NCI-H510A (cell line): ENCODE measurements around the gene FSIP2.

ENCODE experiments used
- DNase-seq: peaks from one replicate; lab custom pipeline; 2025; lab: John Stamatoyannopoulos, UW

Gene FSIP2

DNA sequence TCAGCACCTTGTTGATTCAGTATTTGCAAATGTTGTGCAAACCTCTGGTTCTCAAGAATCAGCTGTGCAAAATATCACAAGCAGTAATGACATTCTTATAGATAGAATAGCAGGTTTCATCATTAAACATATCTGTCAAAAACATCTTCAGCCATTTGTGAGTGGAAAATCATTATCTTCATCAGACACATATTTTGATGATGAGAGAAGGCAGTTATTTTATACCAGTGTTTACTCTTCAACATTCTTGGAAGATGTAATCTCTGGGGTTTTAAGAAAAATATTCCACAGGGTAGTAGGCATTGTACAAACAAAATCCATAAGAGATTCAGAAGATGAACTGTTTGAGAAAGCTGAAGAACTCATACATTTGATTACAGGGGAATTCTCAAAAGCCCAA lies 64.3 kb downstream of the FSIP2 start:
- no peak for DNase-seq

DNA sequence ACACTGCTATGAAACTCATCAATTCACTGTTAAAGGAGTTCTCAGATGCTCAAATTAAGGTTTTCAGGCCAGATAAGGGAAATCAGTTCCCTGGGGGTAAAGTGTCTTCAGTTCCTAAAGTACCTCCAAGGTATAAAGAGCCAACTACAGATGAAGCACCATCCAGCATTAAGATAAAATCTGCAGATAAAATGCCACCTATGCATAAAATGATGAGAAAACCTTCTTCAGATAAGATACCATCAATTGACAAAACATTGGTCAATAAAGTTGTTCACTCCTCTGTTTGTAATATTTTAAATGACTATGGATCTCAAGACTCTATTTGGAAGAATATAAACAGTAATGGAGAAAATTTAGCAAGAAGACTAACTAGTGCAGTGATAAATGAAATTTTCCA lies 68.2 kb downstream of the FSIP2 start:
- DNase-seq, result no peak

DNA sequence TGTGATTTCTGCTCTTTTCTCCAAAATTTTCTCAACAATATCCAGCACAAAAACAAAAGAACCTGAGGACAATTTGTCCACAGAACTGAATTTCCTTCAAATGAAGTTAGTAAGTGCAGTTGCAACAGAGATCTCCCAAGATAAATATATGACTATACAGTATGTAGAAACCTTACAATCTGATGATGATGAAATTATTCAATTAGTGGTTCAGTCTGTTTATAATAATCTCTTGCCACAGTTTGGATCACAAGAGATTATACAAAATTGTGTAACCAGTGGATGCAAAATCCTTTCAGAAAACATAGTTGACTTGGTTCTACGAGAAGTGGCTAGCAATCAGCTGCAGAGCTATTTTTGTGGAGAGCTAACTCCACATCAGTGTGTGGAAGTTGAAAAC lies 68.7 kb downstream of the FSIP2 start:
- no peak for DNase-seq

DNA sequence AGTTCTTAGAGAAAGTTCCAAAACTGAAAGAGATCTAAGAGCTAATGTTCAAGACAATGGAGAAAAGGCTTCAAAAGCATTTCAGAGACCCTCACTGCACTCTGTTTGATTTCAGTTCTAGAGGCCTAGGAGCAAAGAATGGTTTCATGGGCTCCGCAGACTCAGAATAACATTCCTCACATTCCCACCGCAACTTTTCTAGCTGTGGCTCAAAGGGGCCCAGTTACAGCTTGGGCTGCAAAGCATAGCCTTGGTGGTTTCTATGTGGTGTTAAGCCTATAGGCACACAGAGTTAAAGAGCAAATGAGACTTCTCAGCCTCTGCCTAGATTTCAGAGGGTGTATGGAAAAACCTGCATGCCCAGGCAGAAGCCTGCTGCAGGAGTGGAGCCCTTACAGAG lies 73.0 kb downstream of the FSIP2 start:
- DNase-seq, result no peak

DNA sequence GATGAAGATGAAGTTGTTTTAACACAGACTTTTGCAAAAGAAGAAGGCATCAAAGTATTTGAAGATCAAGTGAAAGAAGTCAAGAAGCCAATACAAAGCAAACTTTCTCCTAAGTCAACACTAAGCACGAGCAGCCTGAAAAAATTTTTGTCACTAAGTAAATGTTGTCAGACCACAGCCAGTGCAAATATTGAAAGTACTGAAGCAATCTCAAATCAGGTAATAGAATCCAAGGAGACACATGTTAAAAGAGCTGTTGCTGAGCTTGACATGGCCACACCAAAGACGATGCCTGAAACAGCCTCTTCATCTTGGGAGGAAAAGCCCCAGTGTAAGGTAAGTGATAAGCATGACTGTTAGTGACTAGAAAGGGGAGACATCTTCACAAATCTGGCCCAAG lies 75.1 kb downstream of the FSIP2 start:
- DNase-seq, result no peak

DNA sequence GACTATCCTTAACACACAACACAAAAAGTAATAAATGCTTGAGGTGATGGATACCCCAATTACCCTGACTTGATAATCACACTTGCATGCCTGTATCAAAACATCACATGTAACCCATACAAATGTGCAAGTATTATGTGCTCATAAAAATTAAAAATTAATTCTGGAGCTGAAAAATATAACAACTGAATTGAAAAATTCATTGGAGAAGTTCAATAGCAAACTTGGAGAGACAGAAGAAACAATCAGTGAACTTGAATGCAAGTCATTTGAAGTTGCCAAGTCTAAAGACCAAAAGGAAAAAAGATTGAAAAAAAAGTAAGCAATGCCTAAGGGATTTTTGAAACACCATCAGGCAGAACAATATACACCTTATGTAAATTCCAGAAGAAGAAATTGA lies 79.4 kb downstream of the FSIP2 start:
- no peak for DNase-seq

DNA sequence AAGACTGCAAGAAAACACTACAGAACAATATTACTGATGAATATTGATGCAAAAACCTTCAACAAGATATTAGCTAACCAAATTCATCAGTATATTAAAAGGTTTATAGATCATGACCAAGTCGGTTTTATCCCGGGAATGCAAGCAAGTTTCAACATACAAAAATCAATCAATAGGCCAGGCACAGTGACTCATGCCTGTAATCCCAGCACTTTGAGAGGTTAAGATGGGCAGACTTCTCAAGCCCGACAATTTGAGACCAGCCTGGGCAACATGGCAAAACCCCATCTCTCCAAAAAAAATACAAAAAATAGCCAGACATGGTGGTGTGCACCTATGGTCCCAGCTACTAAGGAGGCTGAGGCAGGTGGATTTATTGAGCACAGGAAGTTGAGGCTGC lies 82.9 kb downstream of the FSIP2 start:
- no peak for DNase-seq

DNA sequence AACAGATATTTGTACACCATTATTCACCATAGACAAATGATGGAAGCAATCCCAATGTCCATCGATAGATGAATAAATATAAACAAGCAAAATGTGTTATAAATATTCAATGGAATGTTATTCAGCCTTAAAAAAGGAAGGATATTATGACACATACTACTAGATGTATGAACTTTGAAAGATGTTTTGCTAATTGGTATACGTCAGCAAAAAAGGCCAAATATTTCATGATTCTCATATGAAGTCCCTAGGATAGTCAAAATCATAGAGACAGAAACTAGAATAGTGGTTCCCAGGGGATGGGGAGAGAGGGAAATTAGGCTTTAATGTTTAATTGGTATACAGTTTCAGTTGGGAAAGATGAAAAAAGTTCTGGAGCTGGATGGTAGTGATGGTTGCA lies 85.2 kb downstream of the FSIP2 start:
- no peak for DNase-seq

DNA sequence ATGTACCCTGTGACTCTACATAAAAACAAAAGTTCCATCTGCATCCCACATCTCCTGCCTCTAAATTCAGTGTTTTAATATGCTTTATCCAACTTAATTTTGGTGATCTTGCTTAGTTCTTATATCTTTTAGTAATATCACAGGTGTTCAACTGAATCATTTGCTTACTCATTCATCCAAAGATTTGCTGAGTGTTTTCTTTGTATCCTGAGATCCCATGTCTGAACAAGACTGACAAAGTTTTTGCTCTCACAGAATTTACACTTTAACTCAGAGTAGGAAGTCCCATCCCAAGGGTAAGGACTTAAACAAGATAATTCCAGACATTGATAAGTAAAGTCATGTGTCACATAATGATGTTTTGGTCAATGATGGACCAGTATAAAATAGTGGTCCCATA lies 87.0 kb downstream of the FSIP2 start:
- no peak for DNase-seq

DNA sequence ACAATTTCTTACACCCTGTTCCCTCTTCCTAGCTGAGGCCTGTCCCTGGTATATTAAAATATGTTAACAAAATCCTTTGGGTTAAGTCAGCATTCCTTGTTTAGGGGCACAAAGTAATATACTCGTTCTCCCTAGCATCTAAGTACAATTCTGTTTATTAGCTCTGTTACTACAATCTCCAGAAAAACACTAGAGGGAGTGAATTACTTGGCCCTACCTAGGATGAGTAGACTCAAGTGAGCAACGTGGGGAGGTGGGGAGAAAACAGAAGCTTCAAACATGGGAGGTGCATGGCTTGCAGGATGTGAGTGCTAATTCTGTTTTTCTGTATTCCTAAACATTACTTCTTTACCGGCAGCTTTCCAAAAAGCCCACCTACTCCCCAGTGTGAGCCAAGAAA lies 89.7 kb downstream of the FSIP2 start:
- DNase-seq, result no peak

DNA sequence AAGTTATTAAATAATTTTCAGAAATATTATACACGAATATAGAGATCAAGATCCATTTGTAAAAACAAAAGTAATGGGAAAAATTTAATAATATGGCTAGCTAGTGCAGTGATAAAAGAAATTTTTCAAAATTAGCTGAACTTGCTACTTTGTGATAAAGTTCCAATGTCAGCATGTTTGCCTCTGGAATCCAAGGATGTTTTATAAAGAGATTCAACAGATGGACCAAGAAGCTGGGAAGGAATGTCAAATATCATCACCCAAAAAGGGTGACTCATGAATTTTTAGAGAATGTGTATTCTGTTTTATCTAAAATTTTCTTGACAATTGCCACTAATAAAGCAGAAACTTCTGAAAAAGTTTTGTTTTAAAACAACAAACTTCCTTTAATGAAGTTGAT lies 95.3 kb downstream of the FSIP2 start:
- no peak for DNase-seq

DNA sequence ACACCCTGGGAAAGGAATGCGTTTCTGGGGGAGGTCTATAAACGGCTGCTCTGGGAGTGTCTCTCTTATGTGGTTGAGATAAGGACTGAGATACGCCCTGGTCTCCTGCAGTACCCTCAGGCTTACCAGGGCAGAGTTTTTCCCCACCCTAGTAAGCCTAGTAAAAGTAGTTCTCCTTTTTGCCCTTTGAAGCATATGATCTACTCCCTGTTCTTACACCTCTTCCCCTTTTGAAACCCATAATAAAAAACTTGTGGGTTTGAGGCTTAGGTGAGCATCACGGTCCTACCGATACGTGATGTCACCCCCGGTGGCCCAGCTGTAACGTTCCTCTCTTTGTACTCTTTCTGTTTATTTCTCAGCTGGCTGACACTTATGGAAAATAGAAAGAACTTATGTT lies 97.4 kb downstream of the FSIP2 start:
- DNase-seq, result no peak

DNA sequence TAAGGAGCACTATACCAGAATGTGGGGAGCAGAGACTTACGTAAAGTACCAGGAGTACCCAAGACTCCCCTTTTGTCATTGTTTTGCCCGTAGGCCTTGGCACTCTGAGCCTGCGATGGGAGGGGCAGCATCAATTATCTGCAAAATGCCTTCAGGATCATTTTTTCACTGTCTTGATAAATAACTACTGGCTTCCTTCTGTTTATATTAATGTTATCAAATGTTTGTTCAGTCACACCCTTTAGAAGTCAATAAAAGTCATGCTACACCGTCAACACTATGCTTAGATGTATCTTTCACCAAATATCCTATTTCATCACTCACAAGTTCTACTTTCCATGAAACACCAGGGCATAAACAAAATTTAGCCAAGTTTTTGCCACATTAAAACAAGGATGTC lies 116.3 kb downstream of the FSIP2 start:
- no peak for DNase-seq

DNA sequence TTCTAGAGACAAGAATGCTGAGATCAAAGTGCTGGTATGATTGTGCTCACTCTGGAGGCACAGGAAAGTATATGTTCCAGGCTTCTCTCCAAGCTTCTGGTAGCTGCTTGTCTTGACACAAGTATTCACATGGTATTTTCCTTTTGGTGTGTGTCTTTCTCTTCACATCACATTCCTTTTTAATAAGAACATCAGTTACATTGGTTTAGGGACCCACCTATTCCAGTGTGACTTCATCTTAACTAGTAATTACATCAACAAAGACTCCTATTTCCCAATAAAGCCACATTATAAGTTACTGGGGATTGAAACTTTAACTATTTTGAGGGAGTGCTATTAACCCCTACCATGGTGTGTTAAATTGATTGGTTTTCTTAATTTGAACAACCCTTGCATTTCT lies 119.1 kb downstream of the FSIP2 start:
- no peak for DNase-seq

DNA sequence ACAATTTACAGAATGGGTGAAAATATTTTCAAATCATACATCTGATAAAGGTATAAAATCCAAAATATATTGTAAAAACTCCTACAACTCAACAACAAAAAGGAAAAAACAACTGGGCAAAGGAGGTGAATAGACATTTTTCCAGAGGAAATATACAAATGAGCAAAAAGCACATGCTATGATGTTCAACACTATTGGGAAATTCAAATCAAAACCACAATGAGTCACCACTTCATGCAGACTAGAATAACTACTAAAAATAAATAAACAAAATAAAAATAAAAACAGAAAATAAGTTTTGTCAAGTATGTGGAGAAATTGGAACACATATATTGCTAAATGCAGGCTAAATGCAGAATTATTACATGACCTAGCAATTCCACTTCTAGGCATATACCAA lies 120.9 kb downstream of the FSIP2 start:
- DNase-seq, result no peak

DNA sequence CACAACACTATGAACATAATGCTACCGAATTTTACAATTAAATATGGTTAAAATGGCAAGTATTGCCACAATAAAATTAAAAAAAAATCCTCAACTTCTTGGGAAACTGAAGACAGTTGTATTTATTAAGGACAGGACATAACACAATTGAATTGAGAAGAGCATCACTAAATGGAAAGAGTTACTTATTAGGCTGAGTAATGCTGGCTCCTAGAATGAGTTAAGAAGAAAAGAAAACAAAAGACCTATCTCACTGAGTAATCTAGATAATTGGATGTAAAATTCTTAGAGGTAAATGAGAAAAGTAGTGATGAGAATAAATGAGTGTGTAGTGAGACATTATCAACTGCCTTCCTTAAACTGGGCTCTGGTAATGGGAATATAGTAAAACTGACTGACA lies 121.7 kb downstream of the FSIP2 start:
- DNase-seq, result no peak

DNA sequence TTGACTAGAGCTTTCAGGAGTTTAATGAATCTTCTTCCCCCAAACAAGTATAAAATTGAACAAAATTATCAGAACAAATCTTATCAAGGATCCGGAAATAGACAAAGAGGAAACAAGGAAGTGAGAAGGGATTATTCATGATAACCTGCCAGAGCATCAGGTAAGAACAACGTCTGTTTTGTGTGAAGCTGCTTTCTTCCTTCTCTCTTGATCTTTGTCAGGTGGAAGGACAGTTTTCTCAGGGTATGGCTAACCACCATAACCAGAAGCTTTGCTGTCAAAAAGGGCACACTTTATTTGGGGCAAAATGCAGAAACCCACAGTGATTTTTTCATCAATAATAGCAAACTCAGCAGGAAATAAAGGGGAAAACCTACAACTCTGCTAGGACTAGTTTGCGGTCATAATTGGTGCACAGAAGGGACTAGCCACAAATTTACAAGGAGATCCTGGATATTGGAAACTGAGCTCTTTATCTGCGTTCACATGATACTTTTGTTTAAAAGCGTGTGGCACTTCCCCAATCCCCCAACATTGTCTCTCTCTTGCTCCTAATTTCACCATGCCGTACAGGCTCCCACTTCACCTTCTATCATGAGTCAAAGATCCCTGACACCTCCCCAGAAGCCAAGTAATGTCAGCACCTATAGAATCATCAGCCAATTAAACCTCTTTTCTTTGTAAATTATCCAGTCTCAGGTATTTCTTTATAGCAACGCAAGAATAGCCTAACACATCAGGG lies 124.2 kb downstream of the FSIP2 start:
- DNase-seq, result no peak

DNA sequence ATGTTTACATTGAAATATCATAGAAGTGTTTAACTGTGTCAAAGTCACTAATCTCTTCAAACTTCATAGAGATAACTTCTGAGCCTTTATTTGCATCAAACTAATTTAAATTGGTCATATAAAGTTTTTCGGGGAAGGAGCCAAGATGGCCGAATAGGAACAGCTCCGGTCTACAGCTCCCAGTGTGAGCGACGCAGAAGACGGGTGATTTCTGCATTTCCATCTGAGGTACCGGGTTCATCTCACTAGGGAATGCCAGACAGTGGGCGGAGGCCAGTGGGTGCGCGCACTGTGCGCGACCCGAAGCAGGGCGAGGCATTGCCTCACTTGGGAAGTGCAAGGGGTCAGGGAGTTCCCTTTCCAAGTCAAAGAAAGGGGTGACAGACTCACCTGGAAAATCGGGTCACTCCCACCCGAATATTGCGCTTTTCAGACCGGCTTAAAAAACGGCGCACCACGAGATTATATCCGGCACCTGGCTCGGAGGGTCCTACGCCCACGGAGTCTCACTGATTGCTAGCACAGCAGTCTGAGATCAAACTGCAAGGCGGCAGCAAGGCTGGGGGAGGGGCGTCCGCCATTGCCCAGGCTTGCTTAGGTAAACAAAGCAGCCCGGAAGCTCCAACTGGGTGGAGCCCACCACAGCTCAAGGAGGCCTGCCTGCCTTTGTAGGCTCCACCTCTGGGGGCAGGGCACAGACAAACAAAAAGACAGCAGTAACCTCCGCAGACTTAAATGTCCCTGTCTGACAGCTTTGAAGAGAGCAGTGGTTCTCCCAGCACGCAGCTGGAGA lies 126.1 kb downstream of the FSIP2 start:
- DNase-seq, result peak; percentile 28

DNA sequence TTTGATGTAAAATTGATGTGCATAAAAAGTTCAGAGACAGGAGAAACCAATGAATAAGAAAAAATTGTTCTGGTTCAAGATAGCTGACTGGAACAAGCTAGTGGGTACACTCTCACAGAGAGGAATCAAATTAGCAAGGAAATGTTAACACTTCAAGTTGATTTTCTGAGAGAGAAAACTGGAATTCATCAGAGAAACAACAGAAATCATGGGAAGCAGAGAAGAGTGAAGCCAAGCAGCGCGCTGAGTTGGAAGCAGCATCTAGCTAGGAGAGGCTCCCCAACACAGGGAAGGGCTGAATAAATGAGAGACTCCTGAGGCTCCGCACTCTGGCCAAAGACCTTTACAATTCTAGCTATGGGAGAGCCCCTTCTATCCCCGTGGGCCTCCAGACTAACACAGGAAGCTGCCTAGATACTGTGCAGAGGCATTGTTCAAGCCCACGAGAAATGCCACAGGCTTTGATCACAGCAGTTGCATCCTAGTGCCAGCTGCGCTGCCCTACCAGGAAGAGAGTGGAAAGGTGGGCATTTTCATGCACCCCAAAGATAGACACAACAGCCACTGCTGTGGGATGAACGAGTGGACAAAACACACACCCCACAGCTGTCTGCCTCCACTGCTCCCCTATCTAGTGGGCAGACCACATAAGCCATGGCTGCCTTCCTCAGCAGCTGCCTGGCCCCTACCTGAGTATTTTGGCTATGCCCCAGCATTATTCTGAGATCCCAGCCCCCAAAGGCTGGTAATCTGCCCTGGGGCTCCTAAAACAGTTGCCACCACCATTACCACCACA lies 136.7 kb downstream of the FSIP2 start:
- no peak for DNase-seq

DNA sequence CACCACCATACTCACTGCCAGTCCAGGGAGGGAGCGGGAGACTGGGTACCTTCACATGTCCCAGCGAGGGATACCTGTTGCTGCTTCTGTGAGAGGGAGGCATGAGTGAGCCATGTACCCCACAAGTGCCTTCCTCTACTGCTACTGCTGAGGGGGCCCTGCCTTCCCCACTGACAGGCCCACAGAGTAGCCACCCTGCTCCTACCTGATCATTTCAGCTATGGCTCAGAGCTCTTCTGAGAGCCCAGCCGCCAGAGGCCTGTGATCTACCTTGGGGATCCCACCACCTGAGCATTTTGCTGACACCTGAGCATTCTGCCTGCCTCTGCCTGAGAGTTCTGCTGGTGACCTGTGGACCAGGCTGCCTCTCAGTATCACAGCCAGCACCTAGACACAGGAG lies 137.6 kb downstream of the FSIP2 start:
- DNase-seq, result no peak

DNA sequence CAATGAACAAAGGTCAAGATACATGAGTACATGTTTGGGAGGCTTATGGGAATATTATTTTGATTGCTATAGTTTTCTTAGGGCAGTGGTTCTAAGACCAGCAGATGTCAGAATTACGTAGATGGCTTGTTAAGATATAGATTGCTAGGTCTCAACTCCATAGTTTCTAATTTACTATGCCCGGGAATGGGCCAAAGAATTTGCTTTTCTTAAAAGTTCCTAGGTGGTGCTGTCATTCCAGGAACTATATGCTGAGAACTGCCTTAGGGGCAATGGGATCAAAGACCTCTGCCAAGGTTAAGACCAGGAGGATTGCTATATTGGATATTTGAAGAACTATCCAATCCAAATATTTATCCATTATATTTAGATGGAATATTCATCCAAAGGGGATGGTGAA lies 141.8 kb downstream of the FSIP2 start:
- DNase-seq, result no peak
